Heart right ventricle (tissue), 16 donors: ENCODE measurements around the gene ZNF385C. TPM values are rescaled to one million over a fixed set of nuclear protein-coding genes. Genes with fewer than 3 reads are reported as not detected.

Experiments used
- ATAC-seq, 8 donors: fragments of 200-7000 bp; cut with Tn5 transposase; one replicate each; pipeline ENCODE4 v1.9.1; 2020; ENCODE audit warnings: mild to moderate bottlenecking in 8 of 8, moderate library complexity in 8 of 8, moderate number of reproducible peaks in 1 of 8
- DNase-seq, 2 donors: peaks; one replicate each; pipeline ENCODE4 v3.0.0-alpha.2; 2020
- H3K27ac ChIP-seq, 10 donors: fragments of 200-600 bp; sonication (generic) in 2 of 10; one replicate each; pipeline versions ENCODE4 v1.5.0 to v1.8.0; 2020 to 2022; ENCODE audit warnings: mild to moderate bottlenecking in 3 of 10
- H3K27me3 ChIP-seq, 7 donors: fragments of 200-600 bp; one replicate each; pipeline ENCODE4 v1.8.0; 2021 to 2022; ENCODE audit warnings: mild to moderate bottlenecking in 2 of 7
- H3K36me3 ChIP-seq, 9 donors: fragments of 200-600 bp; sonication (generic) in 1 of 9; one replicate each; pipeline versions ENCODE4 v1.5.0 to v1.8.0; 2020 to 2022; ENCODE audit warnings: mild to moderate bottlenecking in 2 of 9
- H3K4me1 ChIP-seq, 9 donors: fragments of 200-600 bp; sonication (generic) in 1 of 9; one replicate each; pipeline versions ENCODE4 v1.5.0 to v1.8.0; 2020 to 2022; ENCODE audit warnings: mild to moderate bottlenecking in 4 of 9
- H3K4me3 ChIP-seq, 10 donors: fragments of 200-600 bp; sonication (generic) in 2 of 10; one replicate each; pipeline versions ENCODE4 v1.5.0 to v1.8.0; 2020 to 2022; ENCODE audit warnings: mild to moderate bottlenecking in 7 of 10, moderate library complexity in 2 of 10
- H3K9me3 ChIP-seq, 11 donors: fragments of 200-600 bp in 10 of 11; sonication (generic) in 2 of 11; one replicate each; pipeline versions ENCODE4 v1.5.0 to v1.8.0; 2013 to 2022; ENCODE audit warnings: mild to moderate bottlenecking in 2 of 11, control low read depth in 1 of 11, moderate library complexity in 1 of 11
- CTCF ChIP-seq, 9 donors: fragments of 200-600 bp; sonication (generic) in 2 of 9; IDR thresholded peaks; one replicate each; pipeline versions ENCODE4 v1.5.0 to v1.8.0; 2021 to 2022; ENCODE audit warnings: antibody characterized with exemption in 9 of 9, mild to moderate bottlenecking in 5 of 9, moderate library complexity in 1 of 9
- WGBS, 2 donors: extraction: QIAGEN DNeasy Blood & Tissue Kit; methylation state at CpG; one replicate each; pipeline ENCODE4 v1.1.7; 2013; ENCODE audit warnings: inconsistent platforms in 1 of 2; 5-methylcytosine and 5-hydroxymethylcytosine counted together
- intact Hi-C, 10 donors: fragments of 100-400 bp; cut with DNase I; formaldehyde crosslinking; loops; one replicate each; pipeline versions ENCODE4 v1.11.1 to v1.14.2; 2022
- polyA plus RNA-seq, 2 donors: library from polyadenylated mRNA; stranded (reverse); fragments of 200-250 nt; gene quantifications; one replicate each; pipeline ENCODE4 v1.2.3, GENCODE V29; 2013
- total RNA-seq, 10 donors: library from RNA; stranded (reverse); fragmentation: NEBNext Ultra II Directional in 3 of 10; extraction: Animal tissue kit (Norgen Biotek cat#: 25700) in 3 of 10; gene quantifications; one replicate each; pipeline versions ENCODE4 v1.2.1 to v1.2.4, GENCODE V29; 2021 to 2023
- donor health status: Arrhythmogenic right ventricular cardiomyopathy.
- donor health status: ischemic (EF 13 %, LVEDD 7.1; RV severe dilation, severe dysfunction).
- donor health status: healthy with polysubstance abuse.
- donor health status: DM: no; HTN: yes; CAD: no.
- donor health status: DM: no; HTN: no; CAD: no.
- donor health status: ischemic (EF 25% LVEDD 6.9; RV normal size, moderate dysfunction).
- donor health status: ischemic (EF 25% LVEDD 5.7; RV mildly dilated, moderate dysfunction).
- donor health status: healthy.
- donor health status: DM: yes; HTN: yes; CAD: no.
- donor health status: Ischemic cardiomyopathy.
- donor health status: ischemic (EF 35%, LVEDD 5.7; RV mildly dilated, moderate dysfunction).
- donor health status: nonischemic (EF 11% LVEDD 7.7; RV severe dilation, severe dysfunction).
- donor health status: DM: yes; HTN: yes; CAD: no.
- donor health status: PGD.
- donor health status: ischemic (EF 29% LVEDD 5.4; RV normal size, mild dysfunction).
- donor health status: nonischemic (EF 23%, LVEDD 6.1; RV moderate dilation, normal function).

The ZNF385C gene
- total and polyA plus RNA-seq, 12 donors = 0.09 to 0.56 (median 0.24) TPM; not detected in 1

DNA sequence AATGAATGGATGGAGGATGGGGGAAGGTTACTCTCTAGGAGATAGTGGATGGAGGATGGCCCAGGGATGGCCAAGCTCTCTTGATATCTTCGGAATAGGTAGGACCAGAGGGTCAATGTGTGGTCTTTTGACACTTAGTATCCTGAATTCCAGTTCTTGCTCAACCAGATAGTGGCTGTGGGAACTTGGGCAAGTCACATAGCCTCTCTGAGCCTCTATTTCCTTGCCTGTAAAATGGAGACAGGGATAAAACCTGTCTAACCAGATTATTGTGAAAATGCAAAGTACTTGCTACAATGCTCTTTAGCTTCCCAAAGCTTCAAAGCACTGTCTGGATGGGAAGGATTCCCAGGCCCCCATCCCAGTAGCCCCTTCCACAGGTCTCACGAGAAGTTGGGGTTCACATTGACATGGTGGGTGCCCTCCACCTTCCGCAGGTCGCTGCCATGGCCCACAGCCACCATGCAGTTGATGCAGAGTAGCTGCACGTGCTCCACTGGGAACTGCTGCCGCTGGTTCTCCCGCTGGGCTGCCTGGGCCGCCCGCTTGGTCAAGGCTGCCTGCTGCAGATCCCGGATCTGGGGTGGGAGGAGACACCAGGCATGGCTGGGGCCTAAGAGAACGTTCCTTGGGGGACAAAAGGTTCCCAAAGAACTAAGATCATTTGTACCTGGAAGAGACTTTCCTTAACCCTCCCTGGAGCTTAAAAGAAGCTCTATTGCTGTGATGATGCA is 5.1 kb upstream of the ZNF385C start:
- H3K9me3 ChIP-seq = no peaks in the 10 kb centered on the region
- ATAC-seq (no peak), DNase-seq (no peak)
- WGBS, 2 donors = 80 to 85% methylated on average over 11 of the region's 11 CpGs
- TF ChIP-seq CTCF (IDR thresholded peaks at IDR 0.05) = no peak
- no peak overlapping the region for H3K4me3 ChIP-seq
- H3K4me1 ChIP-seq = peaks cover 0 to 17% (median 6%) of the 10 kb centered on the region in 9 donors
- H3K27me3 ChIP-seq = peaks cover 0 to 5% (median 2%) of the 10 kb centered on the region in 7 donors
- peaks cover 0 to 65% (median 0%) of the 10 kb centered on the region in 9 donors for H3K36me3 ChIP-seq
- intact Hi-C loops = loop anchor here in 7 of 10 donors (5.0 to 10.0 kb wide), 5 partner anchors 36 to 141 kb away; partner anchors contain the start of genes NKIRAS2 (in 2 of the 7) and CNP (in 1 of the 7)
- H3K27ac ChIP-seq = no peak overlapping the region

GRCh38 chr17:42101513-42102292 is 3.4 kb upstream of the ZNF385C start:
- DNase-seq (peak; percentile 71 to 85), ATAC-seq (peak; percentile 63 to 87 (median 82))
- no peak overlapping the region for H3K27ac ChIP-seq
- no peaks in the 10 kb centered on the region for H3K9me3 ChIP-seq
- peaks cover 0 to 17% (median 10%) of the 10 kb centered on the region in 9 donors for H3K4me1 ChIP-seq
- 35 to 37% methylated on average over 14 of the region's 14 CpGs for WGBS, 2 donors
- intact Hi-C loops = loop anchor here in 7 of 10 donors (2.0 to 10.0 kb wide), 6 partner anchors 34 to 139 kb away; partner anchors contain the start of genes NKIRAS2 (in 2 of the 7) and CNP (in 1 of the 7)
- H3K4me3 ChIP-seq = no peak overlapping the region
- H3K36me3 ChIP-seq = peaks cover 0 to 48% (median 0%) of the 10 kb centered on the region in 9 donors
- TF ChIP-seq CTCF (IDR thresholded peaks at IDR 0.05) = peak; percentile 69 to 89 (median 83)
- peaks cover 2 to 21% (median 19%) of the 10 kb centered on the region in 7 donors for H3K27me3 ChIP-seq

DNA sequence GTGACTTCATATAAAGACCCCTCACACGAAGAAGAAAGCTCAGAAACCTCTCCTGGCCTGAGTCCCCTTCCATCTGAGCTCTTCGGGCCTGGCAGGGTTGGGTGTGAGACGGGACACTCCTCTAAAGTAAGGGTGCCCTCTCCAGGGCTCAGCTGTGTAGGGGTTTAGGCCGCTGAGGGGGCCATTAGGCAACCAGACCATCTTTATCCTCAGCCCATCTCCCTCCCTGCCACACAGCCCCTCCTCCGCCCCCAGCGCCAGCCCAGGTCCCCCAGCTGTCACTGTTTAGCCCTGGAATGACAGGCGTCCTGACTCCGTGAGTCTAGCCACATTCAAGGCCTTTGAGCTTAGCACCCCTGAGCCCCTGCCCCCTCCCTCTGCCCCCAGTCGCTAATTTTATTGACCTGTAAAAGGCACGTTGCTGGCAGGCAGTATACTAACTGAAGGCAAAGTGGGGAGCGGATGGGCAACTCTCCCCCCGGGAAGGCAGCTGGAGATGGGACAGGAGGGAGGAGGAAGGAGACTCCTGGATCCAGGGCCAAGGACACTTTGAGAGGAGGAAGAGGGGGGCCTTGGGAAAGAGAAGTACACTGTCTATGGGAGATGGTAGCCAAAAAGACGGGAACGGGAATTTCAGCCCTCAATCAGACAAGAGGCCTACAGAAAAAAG is 592 bp upstream of the ZNF385C start:
- ATAC-seq = no peak
- 66 to 73% methylated on average over 14 of the region's 14 CpGs for WGBS, 2 donors
- no peak overlapping the region for H3K27ac ChIP-seq
- H3K4me1 ChIP-seq = peaks cover 0 to 17% (median 10%) of the 10 kb centered on the region in 9 donors
- DNase-seq = no peak
- H3K4me3 ChIP-seq = peak overlapping the region in 1 of 10 donors; percentile 5
- intact Hi-C loops = loop anchor here in 1 of 10 donors (5.0 kb wide), 2 partner anchors 37 to 137 kb away; no protein-coding TSS in a partner anchor
- H3K36me3 ChIP-seq = peaks cover 0 to 20% (median 0%) of the 10 kb centered on the region in 9 donors
- H3K9me3 ChIP-seq = no peaks in the 10 kb centered on the region
- H3K27me3 ChIP-seq = peaks cover 5 to 36% (median 32%) of the 10 kb centered on the region in 7 donors
- no peak for TF ChIP-seq CTCF (IDR thresholded peaks at IDR 0.05)
